Tibial nerve (tissue), 3 donors: ENCODE results near the gene IFITM2.

ENCODE experiments used
- POLR2A ChIP-seq, 2 donors: fragments of 450-650 bp; IDR thresholded peaks; one replicate each; pipeline ENCODE4 v1.6.1; 2017; ENCODE audit warnings: antibody characterized with exemption in 2 of 2, mild to moderate bottlenecking in 2 of 2, moderate library complexity in 2 of 2
- TF ChIP-seq, protein P1 (sequence below), 5 experiments: fragments of 200-600 bp in 3 of 5; fragments of 450-650 bp in 2 of 5; sonication (generic) in 3 of 5; IDR thresholded peaks; one replicate each; pipeline ENCODE4 v1.5.1; 2016 to 2019; ENCODE audit warnings: antibody characterized with exemption in 5 of 5, mild to moderate bottlenecking in 3 of 5, moderate library complexity in 2 of 5

DNA sequence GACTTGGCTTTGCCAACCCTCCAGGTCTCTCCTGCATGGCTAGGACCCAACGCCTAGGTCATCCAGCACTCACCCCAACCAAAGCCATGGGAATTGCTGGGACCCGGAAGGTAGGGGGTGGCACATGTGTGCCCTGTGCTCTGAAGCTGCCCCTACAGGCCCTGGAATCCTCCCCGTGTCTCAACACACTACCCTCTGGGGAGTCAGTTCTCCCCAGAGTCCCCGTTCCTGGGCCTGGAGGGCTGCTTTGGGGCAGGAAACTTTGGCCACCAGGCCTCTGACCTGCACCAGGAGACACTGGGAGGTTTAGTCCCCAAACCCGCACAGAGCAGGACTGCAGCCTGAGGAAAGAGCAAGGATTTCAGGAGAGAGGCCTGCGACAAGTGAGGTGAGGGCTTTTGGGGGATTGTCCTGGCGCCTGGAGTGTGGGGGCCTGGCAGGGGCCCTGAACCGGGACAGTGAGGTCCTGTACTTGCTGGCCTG, 5.7 kb downstream of the IFITM2 start:
- no peak for TF ChIP-seq POLR2A (IDR thresholded peaks at IDR 0.05)
- TF ChIP-seq, protein P1, sequence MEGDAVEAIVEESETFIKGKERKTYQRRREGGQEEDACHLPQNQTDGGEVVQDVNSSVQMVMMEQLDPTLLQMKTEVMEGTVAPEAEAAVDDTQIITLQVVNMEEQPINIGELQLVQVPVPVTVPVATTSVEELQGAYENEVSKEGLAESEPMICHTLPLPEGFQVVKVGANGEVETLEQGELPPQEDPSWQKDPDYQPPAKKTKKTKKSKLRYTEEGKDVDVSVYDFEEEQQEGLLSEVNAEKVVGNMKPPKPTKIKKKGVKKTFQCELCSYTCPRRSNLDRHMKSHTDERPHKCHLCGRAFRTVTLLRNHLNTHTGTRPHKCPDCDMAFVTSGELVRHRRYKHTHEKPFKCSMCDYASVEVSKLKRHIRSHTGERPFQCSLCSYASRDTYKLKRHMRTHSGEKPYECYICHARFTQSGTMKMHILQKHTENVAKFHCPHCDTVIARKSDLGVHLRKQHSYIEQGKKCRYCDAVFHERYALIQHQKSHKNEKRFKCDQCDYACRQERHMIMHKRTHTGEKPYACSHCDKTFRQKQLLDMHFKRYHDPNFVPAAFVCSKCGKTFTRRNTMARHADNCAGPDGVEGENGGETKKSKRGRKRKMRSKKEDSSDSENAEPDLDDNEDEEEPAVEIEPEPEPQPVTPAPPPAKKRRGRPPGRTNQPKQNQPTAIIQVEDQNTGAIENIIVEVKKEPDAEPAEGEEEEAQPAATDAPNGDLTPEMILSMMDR (IDR thresholded peaks at IDR 0.05) = no peak
